Common myeloid progenitor, CD34-positive (primary cell): ENCODE data around the gene SPATA13.
A peak's percentile ranks its signal among the peaks of the same experiment; 100 is the strongest.

Experiments used
- CTCF ChIA-PET: fragments of 350-600 bp; sonication (Branson Sonifier 250); formaldehyde crosslinking; loops from one replicate; lab custom pipeline; 2021; ENCODE audit warnings: antibody characterized with exemption; lab: Charles Lee
- POLR2A ChIA-PET: fragments of 350-600 bp; sonication (Branson Sonifier 250); formaldehyde crosslinking; loops from one replicate; lab custom pipeline; 2021; ENCODE audit warnings: antibody characterized with exemption; lab: Charles Lee
- DNase-seq, 3 donors: peaks; one replicate each; pipeline versions ENCODE4 v3.0.0 to v3.0.0-alpha.2; 2013
- H3K27ac ChIP-seq, 2 experiments: 1 replicate in 1 of 2; 2 replicates in 1 of 2; pipeline ENCODE4 v1.7.0; 2013; ENCODE audit warnings: inconsistent platforms in 2 of 2, low read length in 2 of 2, mild to moderate bottlenecking in 2 of 2, low read depth in 1 of 2, moderate library complexity in 1 of 2; ENCODE audit not compliant: severe bottlenecking in 2 of 2, insufficient read depth in 1 of 2, poor library complexity in 1 of 2
- H3K27me3 ChIP-seq, 5 experiments: replicated peaks in 2 of 5; 1 replicate in 3 of 5; 2 replicates in 2 of 5; pipeline versions ENCODE4 v1.6.1 to v1.7.0; 2013; ENCODE audit warnings: low read length in 4 of 5, mild to moderate bottlenecking in 2 of 5, moderate library complexity in 2 of 5, inconsistent platforms in 1 of 5; ENCODE audit not compliant: insufficient read depth in 5 of 5, control insufficient read depth in 4 of 5
- H3K36me3 ChIP-seq, 4 experiments: 1 replicate in 2 of 4; 2 replicates in 2 of 4; pipeline versions ENCODE4 v1.6.1 to v1.7.0; 2013; ENCODE audit warnings: low read length in 3 of 4, control low read depth in 1 of 4, mild to moderate bottlenecking in 1 of 4; ENCODE audit not compliant: control insufficient read depth in 4 of 4, insufficient read depth in 4 of 4
- H3K4me1 ChIP-seq, 4 experiments: 1 replicate in 3 of 4; 2 replicates in 1 of 4; pipeline versions ENCODE4 v1.6.1 to v1.7.1; 2013; ENCODE audit warnings: low read length in 3 of 4, mild to moderate bottlenecking in 3 of 4, control low read depth in 1 of 4, inconsistent platforms in 1 of 4, moderate library complexity in 1 of 4; ENCODE audit not compliant: control insufficient read depth in 4 of 4, insufficient read depth in 4 of 4; ENCODE audit errors: control extremely low read depth in 1 of 4
- H3K4me3 ChIP-seq, 7 experiments: 1 replicate in 4 of 7; 2 replicates in 3 of 7; pipeline versions ENCODE4 v1.5.1 to v1.7.0; 2013; ENCODE audit warnings: mild to moderate bottlenecking in 7 of 7, low read length in 6 of 7, moderate library complexity in 6 of 7, inconsistent platforms in 2 of 7, low read depth in 2 of 7, control low read depth in 1 of 7; ENCODE audit not compliant: insufficient read depth in 4 of 7, control insufficient read depth in 1 of 7; ENCODE audit errors: extremely low read depth in 1 of 7
- H3K9me3 ChIP-seq, 5 experiments: 1 replicate in 4 of 5; 2 replicates in 1 of 5; pipeline versions ENCODE4 v1.6.1 to v1.7.1; 2013; ENCODE audit warnings: low read length in 4 of 5, mild to moderate bottlenecking in 2 of 5, inconsistent platforms in 1 of 5, low read depth in 1 of 5, moderate library complexity in 1 of 5; ENCODE audit not compliant: control insufficient read depth in 4 of 5, insufficient read depth in 2 of 5; ENCODE audit errors: control extremely low read depth in 1 of 5
- WGBS: methylation state at CpG from one replicate; pipeline ENCODE4 v1.1.5; 2013; ENCODE audit not compliant: insufficient coverage; 5-methylcytosine and 5-hydroxymethylcytosine counted together

SPATA13 gene

DNA sequence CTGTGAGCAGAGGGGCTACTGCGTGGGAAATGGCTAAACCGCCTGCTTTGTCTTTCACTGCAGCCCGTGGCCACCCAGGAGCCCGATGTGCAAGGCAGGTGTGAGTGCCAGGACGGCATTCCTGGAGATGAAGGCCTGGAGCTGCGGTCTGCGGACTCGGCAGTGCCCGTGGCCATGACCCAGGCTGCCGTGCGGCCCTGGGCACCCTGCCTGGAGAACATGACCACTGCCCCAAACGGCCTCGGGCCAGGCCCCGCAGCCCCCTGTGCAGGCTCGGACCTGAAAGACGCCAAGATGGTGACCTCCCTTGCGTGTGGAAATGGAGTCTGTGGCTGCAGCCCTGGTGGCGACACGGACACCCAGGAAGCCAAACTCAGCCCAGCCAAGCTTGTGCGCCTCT is 62.2 kb downstream of the SPATA13 start:
- no peaks in the 10 kb centered on the region for H3K27me3 ChIP-seq
- peaks cover 0 to 16% (median 6%) of the 10 kb centered on the region in 4 experiments for H3K4me1 ChIP-seq
- no peak overlapping the region for H3K4me3 ChIP-seq
- no peaks in the 10 kb centered on the region for H3K9me3 ChIP-seq
- WGBS = 99% methylated on average over 19 of the region's 20 CpGs
- ChIA-PET CTCF (interaction anchor here (1.1 to 7.7 kb wide), 4 partner anchors 10 to 203 kb away, joined by 3 to 79 read pairs (median 27); no protein-coding TSS in a partner anchor), POLR2A (no interaction called here)
- no peak overlapping the region for H3K27ac ChIP-seq
- H3K36me3 ChIP-seq = peaks cover 0 to 4% (median 0%) of the 10 kb centered on the region in 4 experiments
- no peak for DNase-seq

DNA sequence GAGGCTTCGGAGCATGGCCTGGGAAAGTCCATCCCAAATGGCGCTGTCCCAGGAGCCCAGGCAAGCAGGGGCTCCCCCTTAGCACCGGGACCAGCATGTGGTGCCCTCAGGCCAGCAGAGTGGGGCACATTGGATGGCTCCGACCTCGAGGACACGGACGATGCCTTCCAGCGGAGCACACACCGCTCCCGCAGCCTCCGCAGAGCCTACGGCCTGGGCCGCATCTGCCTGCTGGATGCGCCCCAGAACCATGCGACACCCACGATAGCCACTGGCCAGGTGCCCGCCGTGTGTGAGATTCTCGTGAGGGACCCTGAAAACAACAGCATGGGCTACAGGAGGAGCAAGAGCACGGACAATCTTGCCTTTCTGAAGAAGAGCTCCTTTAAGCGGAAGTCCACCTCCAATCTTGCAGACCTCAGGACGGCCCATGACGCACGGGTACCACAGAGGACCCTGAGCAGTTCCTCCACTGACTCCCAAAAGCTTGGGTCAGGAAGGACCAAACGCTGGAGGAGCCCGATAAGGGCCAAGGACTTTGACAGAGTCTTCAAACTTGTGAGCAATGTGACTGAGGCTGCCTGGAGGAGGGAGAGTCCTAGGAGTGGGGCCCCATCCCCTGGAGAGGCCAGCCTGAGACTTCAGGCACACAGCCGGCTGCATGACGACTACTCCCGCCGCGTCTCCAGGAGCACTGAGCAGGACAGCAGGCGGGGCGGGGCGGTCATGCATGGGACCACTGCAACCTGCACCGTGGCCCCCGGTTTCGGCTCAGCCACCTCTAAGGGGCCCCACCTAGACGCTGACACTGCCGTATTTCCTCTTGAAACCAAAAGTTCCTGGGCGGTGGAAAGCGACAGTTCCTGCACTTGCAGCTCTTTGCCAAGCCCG is 63.1 kb downstream of the SPATA13 start:
- POLR2A ChIA-PET = no interaction called here

DNA sequence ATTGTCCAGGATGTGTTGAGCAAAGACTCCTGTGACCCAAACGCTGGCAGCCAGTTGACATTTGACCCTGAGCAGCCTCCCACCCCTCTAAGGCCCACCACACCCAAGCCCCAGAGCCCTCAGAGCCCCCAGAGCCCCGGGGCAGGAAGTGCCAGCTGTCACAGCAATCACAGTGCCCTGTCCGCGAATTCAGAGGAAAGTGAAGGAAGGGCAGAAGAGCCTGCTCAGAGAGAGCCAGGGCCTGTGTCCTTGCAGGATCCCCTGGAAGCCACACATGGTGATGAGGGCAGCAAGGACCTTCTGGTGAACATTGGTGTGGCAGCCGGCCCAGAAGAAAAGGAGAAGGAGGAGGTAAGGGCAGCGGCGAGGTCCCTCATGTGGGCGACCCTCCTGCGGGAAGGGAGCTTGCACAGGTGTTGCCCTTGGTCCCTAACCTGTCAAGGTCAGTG is 63.7 kb downstream of the SPATA13 start:
- Histone ChIP-seq H3K4me3 (peak overlapping the region in 1 of 7 experiments; percentile 12), H3K4me1 (peaks cover 0 to 16% (median 3%) of the 10 kb centered on the region in 4 experiments), H3K9me3 (no peaks in the 10 kb centered on the region), H3K27ac (no peak overlapping the region), H3K27me3 (no peaks in the 10 kb centered on the region), H3K36me3 (peaks cover 0 to 4% (median 0%) of the 10 kb centered on the region in 4 experiments)
- CTCF ChIA-PET = interaction anchor here (0.7 to 7.7 kb wide), 7 partner anchors 8 to 205 kb away, joined by 3 to 79 read pairs (median 3); no protein-coding TSS in a partner anchor
- 67% methylated on average over 8 of the region's 9 CpGs for WGBS
- no peak for DNase-seq
- POLR2A ChIA-PET = no interaction called here

More for the DNA sequence above, 63.1 kb downstream of the SPATA13 start:
- Histone ChIP-seq H3K27ac (no peak overlapping the region), H3K27me3 (no peaks in the 10 kb centered on the region), H3K4me1 (peaks cover 0 to 16% (median 3%) of the 10 kb centered on the region in 4 experiments), H3K36me3 (peaks cover 0 to 4% (median 0%) of the 10 kb centered on the region in 4 experiments), H3K4me3 (peak overlapping the region in 1 of 7 experiments; percentile 12), H3K9me3 (no peaks in the 10 kb centered on the region)
- 79% methylated on average over 40 of the region's 42 CpGs for WGBS
- DNase-seq = no peak
- CTCF ChIA-PET = interaction anchor here (0.7 to 7.7 kb wide), 5 partner anchors 9 to 204 kb away, joined by 3 to 79 read pairs (median 9); no protein-coding TSS in a partner anchor

DNA sequence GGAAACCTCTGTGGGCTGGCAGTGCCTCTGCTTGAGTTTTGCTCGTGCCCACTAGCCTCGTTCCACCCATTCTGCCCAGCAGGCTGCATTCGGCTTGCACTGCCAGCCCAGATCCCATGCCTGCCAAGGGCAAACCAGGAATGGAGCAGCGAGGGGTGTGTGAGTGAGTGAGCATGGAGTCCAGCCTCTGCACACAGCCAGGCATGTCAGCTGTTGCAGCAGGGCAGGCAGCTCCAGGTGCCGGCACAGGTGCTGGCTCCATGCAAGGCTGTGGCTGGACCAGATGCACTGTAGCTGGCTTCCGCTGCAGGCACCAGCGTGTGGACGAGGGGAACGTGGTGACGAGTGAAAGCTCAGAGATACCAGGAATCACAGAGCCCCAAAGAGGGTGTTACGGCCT is 64.5 kb downstream of the SPATA13 start:
- POLR2A ChIA-PET = interaction anchor here (1.0 kb wide), 1 partner anchor 204 kb away, joined by 3 read pairs; no protein-coding TSS in a partner anchor
- Histone ChIP-seq H3K9me3 (no peaks in the 10 kb centered on the region), H3K4me1 (peaks cover 0 to 16% (median 3%) of the 10 kb centered on the region in 4 experiments), H3K27me3 (no peaks in the 10 kb centered on the region), H3K27ac (no peak overlapping the region), H3K36me3 (peaks cover 0 to 4% (median 0%) of the 10 kb centered on the region in 4 experiments), H3K4me3 (no peak overlapping the region)
- CTCF ChIA-PET = interaction anchor here (1.0 to 7.7 kb wide), 8 partner anchors 11 to 206 kb away, joined by 3 to 79 read pairs (median 4); no protein-coding TSS in a partner anchor
- no peak for DNase-seq
- 98% methylated on average over 11 of the region's 11 CpGs for WGBS

DNA sequence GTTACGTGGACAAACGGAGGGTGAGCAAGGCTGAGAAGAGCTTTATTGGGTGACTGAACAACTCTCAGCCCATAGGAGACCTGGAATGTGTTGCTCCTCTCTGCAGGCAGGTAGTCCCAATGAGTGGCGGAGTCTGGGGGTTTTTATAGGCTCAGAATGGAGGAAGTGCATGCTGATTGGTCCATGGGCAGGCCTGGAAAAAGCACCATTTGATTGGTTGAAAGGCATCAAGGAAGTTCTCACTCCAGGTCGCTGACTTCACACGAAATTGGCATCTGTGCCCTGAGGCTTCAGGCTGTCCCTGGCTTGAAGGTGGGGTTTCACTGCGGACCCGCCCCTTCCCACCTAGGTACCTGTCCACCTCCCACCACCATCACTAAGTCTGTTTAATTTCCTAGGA is 65.4 kb downstream of the SPATA13 start:
- no peak for DNase-seq
- Histone ChIP-seq H3K9me3 (no peaks in the 10 kb centered on the region), H3K36me3 (peaks cover 0 to 4% (median 0%) of the 10 kb centered on the region in 4 experiments), H3K27ac (no peak overlapping the region), H3K4me1 (peaks cover 0 to 16% (median 3%) of the 10 kb centered on the region in 4 experiments), H3K4me3 (no peak overlapping the region), H3K27me3 (no peaks in the 10 kb centered on the region)
- WGBS = 97% methylated on average over 5 of the region's 7 CpGs
- ChIA-PET CTCF (interaction anchor here (1.0 to 7.7 kb wide), 6 partner anchors 11 to 206 kb away, joined by 3 to 79 read pairs (median 5); no protein-coding TSS in a partner anchor), POLR2A (interaction anchor here (1.0 kb wide), 1 partner anchor 205 kb away, joined by 3 read pairs; no protein-coding TSS in a partner anchor)

DNA sequence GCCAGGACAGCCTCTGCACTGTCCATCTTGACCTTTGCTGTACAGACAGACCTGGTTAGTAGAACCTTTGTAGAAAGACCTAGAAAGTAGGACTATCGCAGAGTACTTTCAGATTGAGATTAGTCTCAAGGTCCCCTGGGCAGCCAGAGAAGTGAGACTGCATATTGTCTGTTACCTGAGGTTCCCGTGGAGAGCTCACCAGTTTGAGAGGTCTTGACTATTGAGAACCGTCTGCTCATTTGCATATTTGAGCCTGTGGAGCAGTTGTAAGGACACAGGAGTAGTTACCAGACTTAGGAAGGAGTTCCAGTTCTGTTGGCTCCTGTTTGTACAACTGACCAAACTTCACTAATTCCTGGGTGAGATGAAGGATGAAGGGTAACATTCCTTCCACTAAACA is 66.2 kb downstream of the SPATA13 start:
- no peak overlapping the region for H3K27ac ChIP-seq
- POLR2A ChIA-PET = no interaction called here
- H3K27me3 ChIP-seq = no peaks in the 10 kb centered on the region
- DNase-seq = no peak
- CTCF ChIA-PET = interaction anchor here (7.7 kb wide), 1 partner anchor 207 kb away, joined by 79 read pairs; no protein-coding TSS in a partner anchor
- peaks cover 0 to 16% (median 1%) of the 10 kb centered on the region in 4 experiments for H3K4me1 ChIP-seq
- H3K4me3 ChIP-seq = no peak overlapping the region
- WGBS = 86% methylated on average over 3 of the region's 3 CpGs
- no peaks in the 10 kb centered on the region for H3K9me3 ChIP-seq
- H3K36me3 ChIP-seq = peaks cover 0 to 4% (median 0%) of the 10 kb centered on the region in 4 experiments
